HEK293 (cell line): ENCODE results near the gene SKIL.
"Not testable (repeated sequence)": the region's sequence is repeated elsewhere in the genome, so short reads cannot be mapped to it uniquely, and the experiment has no call there.

Source experiments
- CTCF ChIA-PET: fragments of 350-600 bp; formaldehyde crosslinking; extraction: SDS; loops from one replicate; lab custom pipeline; 2021; ENCODE audit warnings: antibody characterized with exemption; lab: Yijun Ruan, JAX
- POLR2A ChIA-PET: fragments of 300-600 bp; formaldehyde crosslinking; extraction: SDS; loops from one replicate; lab custom pipeline; 2020; ENCODE audit warnings: antibody characterized with exemption, inconsistent platforms; lab: Yijun Ruan, JAX
- H3K27ac ChIP-seq: fragments of 200-500 bp; sonication (Bioruptor generic); 2 replicates; pipeline ENCODE4 v1.5.1; 2014; ENCODE audit warnings: low read depth, low read length, control low read depth, inconsistent platforms; ENCODE audit errors: extremely low read depth
- H3K36me3 ChIP-seq, 2 experiments: fragments of 200-500 bp in 1 of 2; sonication (Bioruptor generic) in 1 of 2; 1 replicate in 1 of 2; 2 replicates in 1 of 2; pipeline ENCODE4 v1.5.1; 2014 to 2017; ENCODE audit warnings: inconsistent platforms in 2 of 2, low read length in 2 of 2; ENCODE audit not compliant: control insufficient read depth in 2 of 2, insufficient read depth in 1 of 2
- H3K4me1 ChIP-seq: fragments of 200-500 bp; sonication (Bioruptor generic); 2 replicates; pipeline ENCODE4 v1.5.1; 2014; ENCODE audit warnings: mild to moderate bottlenecking, low read length, inconsistent platforms; ENCODE audit not compliant: control insufficient read depth, insufficient read depth
- H3K4me3 ChIP-seq: 2 replicates; pipeline ENCODE4 v1.5.1; 2011; ENCODE audit warnings: low read depth, mild to moderate bottlenecking, control low read depth, low read length, moderate library complexity
- H3K9me3 ChIP-seq: fragments of 200-500 bp; sonication (Bioruptor generic); 2 replicates; pipeline ENCODE4 v1.5.1; 2014; ENCODE audit warnings: low read depth, low read length, inconsistent platforms; ENCODE audit not compliant: control insufficient read depth, insufficient read depth
- CTCF ChIP-seq: fragments of 450-650 bp; formaldehyde crosslinking; IDR thresholded peaks from 2 replicates; pipeline ENCODE4 v1.5.1; 2016; ENCODE audit warnings: missing biosample characterization, missing genetic modification characterization
- KLF9 ChIP-seq: fragments of 450-650 bp; formaldehyde crosslinking; IDR thresholded peaks from 2 replicates; pipeline ENCODE4 v1.5.1; 2016; ENCODE audit warnings: missing biosample characterization, missing genetic modification characterization, low read depth
- PBX3 ChIP-seq: sonication (generic); formaldehyde crosslinking; IDR thresholded peaks from 2 replicates; pipeline ENCODE4 v1.8.1; 2022; ENCODE audit warnings: mild to moderate bottlenecking, moderate library complexity, missing genetic modification reagents
- SCRT2 ChIP-seq: fragments of 450-650 bp; formaldehyde crosslinking; IDR thresholded peaks from 2 replicates; pipeline ENCODE4 v1.5.1; 2016; ENCODE audit warnings: missing biosample characterization, missing genetic modification characterization
- ZBTB6 ChIP-seq: fragments of 450-650 bp; formaldehyde crosslinking; IDR thresholded peaks from 2 replicates; pipeline ENCODE4 v1.5.1; 2017; ENCODE audit warnings: missing biosample characterization, missing genetic modification characterization
- ZNF121 ChIP-seq: fragments of 450-650 bp; formaldehyde crosslinking; IDR thresholded peaks from 2 replicates; pipeline ENCODE4 v1.5.1; 2016; ENCODE audit warnings: missing biosample characterization, missing genetic modification characterization
- ZNF146 ChIP-seq: fragments of 450-650 bp; formaldehyde crosslinking; IDR thresholded peaks from 2 replicates; pipeline ENCODE4 v1.5.1; 2016; ENCODE audit warnings: missing biosample characterization, missing genetic modification characterization
- ZNF16 ChIP-seq: fragments of 450-650 bp; formaldehyde crosslinking; IDR thresholded peaks from 2 replicates; pipeline ENCODE4 v1.5.1; 2016; ENCODE audit warnings: low read depth, missing biosample characterization, missing genetic modification characterization
- ZNF366 ChIP-seq: fragments of 450-650 bp; formaldehyde crosslinking; conservative IDR thresholded peaks from 2 replicates; pipeline ENCODE4 v1.5.1; 2016; ENCODE audit warnings: missing biosample characterization, missing genetic modification characterization
- ZNF433 ChIP-seq: fragments of 450-650 bp; formaldehyde crosslinking; IDR thresholded peaks from 2 replicates; pipeline ENCODE4 v1.5.1; 2016; ENCODE audit warnings: missing biosample characterization, missing genetic modification characterization, low read depth
- ZNF473 ChIP-seq: fragments of 450-650 bp; formaldehyde crosslinking; IDR thresholded peaks from 2 replicates; pipeline ENCODE4 v1.5.1; 2017; ENCODE audit warnings: missing biosample characterization, missing genetic modification characterization
- ZNF585B ChIP-seq: fragments of 450-650 bp; formaldehyde crosslinking; IDR thresholded peaks from 2 replicates; pipeline ENCODE4 v1.5.1; 2016; ENCODE audit warnings: missing biosample characterization, missing genetic modification characterization
- ZNF654 ChIP-seq: fragments of 450-650 bp; formaldehyde crosslinking; IDR thresholded peaks from 2 replicates; pipeline ENCODE4 v1.5.1; 2016; ENCODE audit warnings: low read depth, missing biosample characterization, missing genetic modification characterization
- ZNF660 ChIP-seq: fragments of 450-650 bp; IDR thresholded peaks from 2 replicates; pipeline ENCODE4 v1.5.1; 2018; ENCODE audit warnings: missing biosample characterization, mild to moderate bottlenecking, missing genetic modification characterization
- ZNF677 ChIP-seq: fragments of 450-650 bp; IDR thresholded peaks from 2 replicates; pipeline ENCODE4 v1.5.0; 2018; ENCODE audit warnings: missing biosample characterization, mild to moderate bottlenecking, missing genetic modification characterization, moderate library complexity
- ZNF692 ChIP-seq: fragments of 450-650 bp; formaldehyde crosslinking; IDR thresholded peaks from 2 replicates; pipeline ENCODE4 v1.5.1; 2016; ENCODE audit warnings: missing biosample characterization, missing genetic modification characterization
- ZNF830 ChIP-seq: fragments of 450-650 bp; IDR thresholded peaks from 2 replicates; pipeline ENCODE4 v1.5.0; 2018; ENCODE audit warnings: missing biosample characterization, missing genetic modification characterization, low read depth, mild to moderate bottlenecking, moderate library complexity
- TF ChIP-seq, protein P1 (sequence below): fragments of 450-650 bp; formaldehyde crosslinking; IDR thresholded peaks from 2 replicates; pipeline ENCODE4 v1.5.0; 2017; ENCODE audit warnings: missing biosample characterization, missing genetic modification characterization, borderline replicate concordance
- TF ChIP-seq, protein P2 (sequence below): fragments of 450-650 bp; formaldehyde crosslinking; IDR thresholded peaks from 2 replicates; pipeline ENCODE4 v1.5.1; 2016; ENCODE audit warnings: missing biosample characterization, missing genetic modification characterization

SKIL gene

DNA sequence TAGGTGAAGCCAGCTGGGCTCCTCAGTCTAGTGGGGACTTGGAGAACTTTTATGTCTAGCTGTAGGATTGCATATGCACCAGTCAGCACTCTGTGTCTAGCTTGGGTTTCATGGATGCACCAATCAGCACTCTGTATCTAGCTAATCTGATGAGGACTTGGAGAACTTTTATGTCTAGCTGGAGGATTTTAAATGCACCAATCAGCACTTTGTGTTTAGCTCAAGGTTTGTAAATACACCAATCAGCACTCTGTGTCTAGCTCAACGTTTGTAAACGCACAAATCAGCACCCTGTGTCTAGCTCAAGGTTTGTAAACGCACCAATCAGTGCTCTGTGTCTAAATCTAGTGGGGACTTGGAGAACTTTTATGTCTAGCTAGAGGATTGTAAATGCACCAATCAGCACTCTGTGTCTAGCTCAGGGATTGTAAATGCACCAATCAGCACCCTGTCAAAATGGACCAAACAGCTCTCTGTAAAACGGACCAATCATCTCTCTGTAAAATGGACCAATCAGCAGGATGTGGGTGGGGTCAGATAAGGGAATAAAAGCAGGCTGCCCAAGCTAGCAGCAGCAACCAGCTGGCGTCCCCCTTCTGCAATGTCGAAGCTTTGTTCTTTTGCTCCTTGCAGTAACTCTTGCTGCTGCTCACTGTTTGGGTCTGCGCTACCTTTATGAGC lies 29.5 kb upstream of the SKIL start:
- H3K27ac ChIP-seq, H3K36me3 ChIP-seq, H3K4me3 ChIP-seq, POLR2A ChIA-PET, H3K4me1 ChIP-seq, H3K9me3 ChIP-seq: not testable (repeated sequence)
- CTCF ChIA-PET, result interaction anchor here (0.6 kb wide), 1 partner anchor 162 kb away, joined by 3 read pairs; no protein-coding TSS in a partner anchor

GRCh38 chr3:170330366-170330765 lies 27.1 kb upstream of the SKIL start:
- TF ChIP-seq ZNF433 (no peak), PBX3 (CRISPR knock-in tag) (no peak), CTCF (tag by site-specific recombination) (no peak), ZNF121 (no peak), ZNF146 (no peak), ZNF677 (tag by site-specific recombination) (no peak), ZNF692 (tag by site-specific recombination) (no peak), ZNF660 (tag by site-specific recombination) (no peak), SCRT2 (no peak), ZNF830 (no peak), KLF9 (tag by site-specific recombination) (no peak)
- TF ChIP-seq, protein P1, sequence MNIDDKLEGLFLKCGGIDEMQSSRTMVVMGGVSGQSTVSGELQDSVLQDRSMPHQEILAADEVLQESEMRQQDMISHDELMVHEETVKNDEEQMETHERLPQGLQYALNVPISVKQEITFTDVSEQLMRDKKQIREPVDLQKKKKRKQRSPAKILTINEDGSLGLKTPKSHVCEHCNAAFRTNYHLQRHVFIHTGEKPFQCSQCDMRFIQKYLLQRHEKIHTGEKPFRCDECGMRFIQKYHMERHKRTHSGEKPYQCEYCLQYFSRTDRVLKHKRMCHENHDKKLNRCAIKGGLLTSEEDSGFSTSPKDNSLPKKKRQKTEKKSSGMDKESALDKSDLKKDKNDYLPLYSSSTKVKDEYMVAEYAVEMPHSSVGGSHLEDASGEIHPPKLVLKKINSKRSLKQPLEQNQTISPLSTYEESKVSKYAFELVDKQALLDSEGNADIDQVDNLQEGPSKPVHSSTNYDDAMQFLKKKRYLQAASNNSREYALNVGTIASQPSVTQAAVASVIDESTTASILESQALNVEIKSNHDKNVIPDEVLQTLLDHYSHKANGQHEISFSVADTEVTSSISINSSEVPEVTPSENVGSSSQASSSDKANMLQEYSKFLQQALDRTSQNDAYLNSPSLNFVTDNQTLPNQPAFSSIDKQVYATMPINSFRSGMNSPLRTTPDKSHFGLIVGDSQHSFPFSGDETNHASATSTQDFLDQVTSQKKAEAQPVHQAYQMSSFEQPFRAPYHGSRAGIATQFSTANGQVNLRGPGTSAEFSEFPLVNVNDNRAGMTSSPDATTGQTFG (tag by site-specific recombination), result no peak
- TF ChIP-seq, all 188 proteins: peak for 0
- Histone ChIP-seq H3K27ac (no peak overlapping the region), H3K4me3 (no peak overlapping the region), H3K4me1 (no peaks in the 10 kb centered on the region), H3K36me3 (no peaks in the 10 kb centered on the region), H3K9me3 (no peaks in the 10 kb centered on the region)
- ChIA-PET POLR2A (no interaction called here), CTCF (no interaction called here)

GRCh38 chr3:170331143-170331542 lies 26.4 kb upstream of the SKIL start:
- Histone ChIP-seq H3K36me3 (no peaks in the 10 kb centered on the region), H3K4me3 (no peak overlapping the region), H3K9me3 (no peaks in the 10 kb centered on the region), H3K4me1 (no peaks in the 10 kb centered on the region), H3K27ac (no peak overlapping the region)
- ChIA-PET POLR2A (no interaction called here), CTCF (no interaction called here)
- no peak for TF ChIP-seq ZNF473 (tag by site-specific recombination)
- no peak for TF ChIP-seq ZNF654 (tag by site-specific recombination)
- no peak for TF ChIP-seq ZNF16 (tag by site-specific recombination)
- no peak for TF ChIP-seq ZNF692 (tag by site-specific recombination)
- no peak for TF ChIP-seq ZBTB6 (tag by site-specific recombination)
- TF ChIP-seq, protein P2, sequence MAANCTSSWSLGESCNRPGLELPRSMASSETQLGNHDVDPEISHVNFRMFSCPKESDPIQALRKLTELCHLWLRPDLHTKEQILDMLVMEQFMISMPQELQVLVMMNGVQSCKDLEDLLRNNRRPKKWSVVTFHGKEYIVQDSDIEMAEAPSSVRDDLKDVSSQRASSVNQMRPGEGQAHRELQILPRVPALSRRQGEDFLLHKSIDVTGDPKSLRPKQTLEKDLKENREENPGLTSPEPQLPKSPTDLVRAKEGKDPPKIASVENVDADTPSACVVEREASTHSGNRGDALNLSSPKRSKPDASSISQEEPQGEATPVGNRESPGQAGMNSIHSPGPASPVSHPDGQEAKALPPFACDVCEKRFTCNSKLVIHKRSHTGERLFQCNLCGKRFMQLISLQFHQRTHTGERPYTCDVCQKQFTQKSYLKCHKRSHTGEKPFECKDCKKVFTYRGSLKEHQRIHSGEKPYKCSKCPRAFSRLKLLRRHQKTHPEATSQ (tag by site-specific recombination), result no peak
- no peak for TF ChIP-seq ZNF585B (tag by site-specific recombination)
- TF ChIP-seq ZNF366 (tag by site-specific recombination), result no peak
